Bronchial epithelial cell (primary cell): ENCODE results near the gene RNF220. TPM values are rescaled to one million over a fixed set of nuclear protein-coding genes. Genes with fewer than 3 reads are reported as not detected.

Source experiments
- DNase-seq: peaks from one replicate; pipeline ENCODE4 v3.0.0-alpha.2; 2010; ENCODE audit warnings: low read depth
- FAIRE-seq: peaks from 2 replicates; lab custom pipeline; 2011; peaks lifted over from hg19 to GRCh38; lab: Jason Lieb, UNC
- H3K27me3 ChIP-seq: 2 replicates; pipeline ENCODE4 v1.5.1; 2011; ENCODE audit warnings: low read length; ENCODE audit not compliant: control insufficient read depth, insufficient read depth
- H3K36me3 ChIP-seq: 2 replicates; pipeline ENCODE4 v1.5.1; 2011; ENCODE audit warnings: low read length; ENCODE audit not compliant: control insufficient read depth, insufficient read depth
- H3K4me3 ChIP-seq: 2 replicates; pipeline ENCODE4 v1.5.1; 2011; ENCODE audit warnings: mild to moderate bottlenecking, low read depth, low read length, control low read depth
- total RNA-seq: library from RNA; depleted of rRNA; stranded (reverse); fragments of >200 nt; gene quantifications from 2 replicates; pipeline ENCODE4 v1.2.1, GENCODE V29; 2014
- TF ChIP-seq, protein P1 (sequence below): IDR thresholded peaks from 2 replicates; pipeline ENCODE4 v1.5.1; 2011; ENCODE audit warnings: mild to moderate bottlenecking, moderate library complexity, low read length, control low read depth, inconsistent platforms; ENCODE audit not compliant: insufficient read depth, severe bottlenecking

The RNF220 gene
- total RNA-seq, 1 donor from 2014 or later = 94.5 TPM

DNA sequence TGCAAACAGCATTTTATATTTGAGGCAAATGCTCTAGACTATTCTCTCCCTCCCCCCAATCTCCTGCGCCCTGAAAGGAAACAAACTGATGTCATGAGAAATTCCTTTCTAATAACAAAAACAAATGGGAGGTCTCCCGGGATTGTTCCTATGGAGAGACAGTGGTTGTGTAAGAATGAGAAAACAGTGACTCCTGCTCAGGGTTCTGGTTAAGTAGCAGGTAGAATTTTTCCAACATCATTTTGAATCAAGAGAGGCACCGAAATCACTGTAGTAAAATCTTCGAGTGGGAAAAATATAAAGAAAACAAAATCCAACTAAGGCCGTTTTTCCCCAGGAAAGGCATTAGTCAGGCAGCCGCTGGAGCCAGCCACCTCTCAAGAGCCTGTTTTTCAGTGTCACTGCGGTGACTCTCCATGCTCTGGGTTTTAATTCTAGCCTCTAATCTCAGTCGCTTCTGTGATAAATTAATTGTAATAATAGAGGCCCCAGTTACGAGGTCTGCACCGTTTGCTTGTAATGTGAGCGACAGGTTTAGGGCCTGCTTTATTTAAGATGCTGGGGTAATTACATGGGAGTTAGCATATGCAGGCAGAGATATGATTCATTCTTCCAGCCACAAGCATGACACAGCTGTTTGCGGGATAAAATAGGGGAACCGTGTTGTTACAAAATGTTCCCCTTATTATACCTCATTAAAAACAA, 80.3 kb downstream of the RNF220 start:
- Histone ChIP-seq H3K4me3 (no peak overlapping the region), H3K27me3 (peaks cover 2% of the 10 kb centered on the region), H3K36me3 (no peaks in the 10 kb centered on the region)
- TF ChIP-seq, protein P1, sequence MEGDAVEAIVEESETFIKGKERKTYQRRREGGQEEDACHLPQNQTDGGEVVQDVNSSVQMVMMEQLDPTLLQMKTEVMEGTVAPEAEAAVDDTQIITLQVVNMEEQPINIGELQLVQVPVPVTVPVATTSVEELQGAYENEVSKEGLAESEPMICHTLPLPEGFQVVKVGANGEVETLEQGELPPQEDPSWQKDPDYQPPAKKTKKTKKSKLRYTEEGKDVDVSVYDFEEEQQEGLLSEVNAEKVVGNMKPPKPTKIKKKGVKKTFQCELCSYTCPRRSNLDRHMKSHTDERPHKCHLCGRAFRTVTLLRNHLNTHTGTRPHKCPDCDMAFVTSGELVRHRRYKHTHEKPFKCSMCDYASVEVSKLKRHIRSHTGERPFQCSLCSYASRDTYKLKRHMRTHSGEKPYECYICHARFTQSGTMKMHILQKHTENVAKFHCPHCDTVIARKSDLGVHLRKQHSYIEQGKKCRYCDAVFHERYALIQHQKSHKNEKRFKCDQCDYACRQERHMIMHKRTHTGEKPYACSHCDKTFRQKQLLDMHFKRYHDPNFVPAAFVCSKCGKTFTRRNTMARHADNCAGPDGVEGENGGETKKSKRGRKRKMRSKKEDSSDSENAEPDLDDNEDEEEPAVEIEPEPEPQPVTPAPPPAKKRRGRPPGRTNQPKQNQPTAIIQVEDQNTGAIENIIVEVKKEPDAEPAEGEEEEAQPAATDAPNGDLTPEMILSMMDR = no peak
- FAIRE-seq (no peak), DNase-seq (peak; percentile 72)

DNA sequence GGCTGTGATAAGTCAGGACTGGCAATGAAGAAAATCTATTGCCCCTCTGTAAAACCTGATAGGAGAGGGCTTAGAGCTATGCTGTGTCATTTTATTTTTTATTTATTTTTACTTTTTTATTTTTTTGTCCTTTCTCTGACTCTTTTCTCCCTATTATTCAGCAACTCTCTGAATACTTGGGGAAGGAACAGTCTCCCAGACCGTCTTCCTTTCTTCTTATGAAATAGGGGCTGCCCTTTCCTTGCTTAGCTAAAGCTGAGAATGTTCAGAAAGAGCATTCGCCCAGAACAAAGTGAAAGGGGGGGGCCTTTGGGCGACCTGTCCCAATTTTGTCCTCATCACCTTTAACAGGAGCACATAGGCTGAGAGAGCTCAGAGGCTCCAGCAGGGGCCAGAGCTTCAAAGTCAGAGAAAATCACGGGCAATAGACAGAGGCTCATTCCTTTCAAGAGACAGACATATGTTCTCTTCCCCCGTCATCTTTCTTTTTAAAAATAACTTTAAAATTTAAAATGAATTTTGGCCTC, 80.9 kb downstream of the RNF220 start:
- Histone ChIP-seq H3K36me3 (no peaks in the 10 kb centered on the region), H3K27me3 (no peaks in the 10 kb centered on the region)
- FAIRE-seq = no peak

DNA sequence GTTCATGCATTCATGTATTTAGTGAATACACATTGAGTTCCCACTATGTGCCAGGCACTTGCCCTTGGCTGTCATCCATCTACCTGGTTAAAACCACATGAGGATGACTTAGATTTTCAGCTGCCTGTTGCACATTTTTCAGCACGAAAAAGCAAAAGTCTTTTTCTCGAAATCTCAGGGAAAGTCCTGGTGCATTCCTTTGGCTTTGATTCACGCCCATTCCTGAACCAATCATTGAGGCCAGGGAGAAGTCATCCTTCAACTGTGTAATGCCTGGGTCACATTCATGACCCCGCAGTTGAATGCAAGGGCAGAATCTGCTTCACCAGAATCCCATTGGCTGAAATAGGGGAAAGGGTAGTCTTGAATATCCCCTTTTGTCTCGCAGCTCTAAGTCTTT, 84.4 kb downstream of the RNF220 start:
- FAIRE-seq (peak; percentile 40), DNase-seq (no peak)
- Histone ChIP-seq H3K36me3 (no peaks in the 10 kb centered on the region), H3K27me3 (no peaks in the 10 kb centered on the region), H3K4me3 (no peak overlapping the region)
- TF ChIP-seq, protein P1 = no peak

More for the DNA sequence above, 80.9 kb downstream of the RNF220 start:
- TF ChIP-seq, protein P1 = no peak
- H3K4me3 ChIP-seq = no peak overlapping the region
- no peak for DNase-seq

DNA sequence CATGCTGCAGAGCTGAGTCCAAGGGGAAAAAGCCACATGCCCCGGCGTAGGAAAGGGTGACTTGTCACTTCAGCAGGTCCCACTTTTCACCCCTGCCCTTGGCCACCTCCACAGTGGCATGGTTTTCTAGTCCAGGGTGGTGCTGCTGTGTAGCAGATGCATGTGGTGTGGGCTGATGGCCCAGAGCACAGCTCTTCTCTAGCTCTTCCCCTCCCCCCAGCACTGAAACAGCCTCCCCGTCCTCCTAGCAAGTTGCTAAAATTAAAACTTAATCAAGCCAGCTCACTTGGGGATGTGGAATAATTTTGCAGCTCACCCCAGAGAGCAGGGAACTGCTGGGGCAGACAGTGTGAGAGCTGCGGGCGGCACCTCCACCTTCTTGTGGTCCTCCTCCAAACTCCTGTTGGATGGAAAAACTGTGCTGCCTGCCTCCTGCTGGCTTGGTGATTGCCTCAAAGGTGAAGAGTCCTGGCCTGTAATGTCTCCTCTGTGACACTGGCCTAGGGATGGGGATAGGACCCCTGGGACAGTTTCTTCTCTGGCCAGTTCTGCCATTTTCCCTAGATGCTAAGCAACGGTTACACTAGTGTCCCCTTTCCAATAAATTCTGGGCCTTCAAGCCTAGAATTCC, 91.6 kb downstream of the RNF220 start:
- FAIRE-seq = no peak
- Histone ChIP-seq H3K4me3 (no peak overlapping the region), H3K27me3 (peaks cover 21% of the 10 kb centered on the region), H3K36me3 (no peaks in the 10 kb centered on the region)
- DNase-seq = no peak
- TF ChIP-seq, protein P1 = no peak

DNA sequence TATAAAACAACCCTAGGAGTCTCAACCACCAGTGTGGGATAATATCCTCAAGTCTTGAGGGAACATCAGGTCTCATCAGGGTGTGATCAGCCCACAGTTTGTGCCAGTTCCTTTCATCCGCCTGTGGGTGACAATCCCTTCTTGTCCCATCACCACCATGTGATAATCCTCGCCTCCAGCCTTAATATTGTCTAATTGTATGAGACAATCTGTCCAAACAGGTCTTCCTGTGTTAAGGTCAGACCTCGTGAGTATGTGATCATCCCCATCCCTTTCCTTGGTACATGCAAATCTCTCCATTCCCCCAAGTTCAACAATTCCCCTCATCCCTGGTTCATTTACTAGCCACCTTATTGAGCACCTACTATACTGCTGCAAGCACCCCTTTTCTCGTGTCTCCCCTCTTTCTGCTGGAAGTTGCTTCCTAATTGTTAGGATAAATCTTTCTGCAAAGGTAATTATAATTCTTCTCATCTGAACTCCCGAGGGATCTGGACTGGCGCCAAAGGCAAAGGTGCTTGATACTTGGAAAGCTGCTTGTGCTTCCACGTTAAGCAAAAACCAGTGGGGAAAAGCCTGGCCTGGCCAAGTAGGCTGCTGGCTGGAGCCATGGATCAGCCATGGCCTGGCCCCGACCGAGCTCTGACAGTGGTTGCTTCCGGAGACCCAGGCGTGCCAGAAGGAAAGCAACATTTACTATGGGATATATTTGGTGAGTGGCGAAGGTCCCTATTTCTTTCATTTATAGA, 92.5 kb downstream of the RNF220 start:
- DNase-seq (no peak), FAIRE-seq (no peak)
- TF ChIP-seq, protein P1 = no peak
- Histone ChIP-seq H3K4me3 (no peak overlapping the region), H3K36me3 (no peaks in the 10 kb centered on the region), H3K27me3 (peaks cover 21% of the 10 kb centered on the region)
